HG03460 (cell line): ENCODE results near the gene PIP4K2B.
A peak's percentile ranks its signal among the peaks of the same experiment; 100 is the strongest.
"Not testable (repeated sequence)": the region's sequence is repeated elsewhere in the genome, so short reads cannot be mapped to it uniquely, and the experiment has no call there.

ENCODE experiments used
- ATAC-seq: cut with Tn5 transposase; IDR thresholded peaks from one replicate; pipeline ENCODE4 v1.9.1; 2021; ENCODE audit not compliant: unreplicated experiment

PIP4K2B gene

DNA sequence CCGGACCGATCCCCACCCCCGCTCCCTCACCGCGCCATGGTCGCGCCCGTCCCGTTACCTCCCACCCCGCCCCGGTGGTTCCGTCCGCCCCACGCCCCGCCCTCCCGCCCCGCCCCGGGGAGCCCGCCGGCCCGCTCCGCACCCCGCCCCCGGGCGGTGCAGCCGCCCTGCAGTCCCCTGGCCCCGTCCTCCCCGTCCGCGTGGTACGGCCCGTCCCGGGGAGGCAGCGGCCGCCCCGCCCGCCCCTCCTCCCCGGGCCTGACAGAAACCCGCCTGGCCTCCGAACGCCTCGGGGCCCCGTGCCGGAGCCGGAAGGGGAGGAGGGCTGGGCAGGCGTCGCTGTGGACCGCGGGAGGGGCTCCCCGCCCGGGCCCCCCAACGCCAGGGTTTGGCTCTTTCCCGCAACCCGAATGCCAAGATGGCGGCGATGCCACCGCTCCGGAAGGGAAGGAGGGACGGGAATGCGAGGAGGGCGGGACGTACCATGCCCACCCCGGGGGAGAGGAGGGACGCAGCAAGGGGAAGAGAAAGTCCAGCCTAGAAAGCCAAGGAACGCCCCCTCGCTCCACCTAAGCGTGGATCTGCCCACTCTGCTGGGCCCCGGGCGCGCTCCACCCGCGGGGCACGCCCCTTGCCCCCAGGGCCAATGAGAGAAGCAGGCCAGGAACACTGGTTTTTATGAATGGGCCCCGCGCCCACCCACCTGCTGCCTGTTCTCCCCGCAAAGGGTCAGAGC, at the start of gene PIP4K2B:
Gene PIP4K2B, minus strand, starts transcription at position 56 of the 736 bp plus-strand sequence. CDS start 132 bp downstream, outside the sequence.
- peak; percentile 73 for ATAC-seq

DNA sequence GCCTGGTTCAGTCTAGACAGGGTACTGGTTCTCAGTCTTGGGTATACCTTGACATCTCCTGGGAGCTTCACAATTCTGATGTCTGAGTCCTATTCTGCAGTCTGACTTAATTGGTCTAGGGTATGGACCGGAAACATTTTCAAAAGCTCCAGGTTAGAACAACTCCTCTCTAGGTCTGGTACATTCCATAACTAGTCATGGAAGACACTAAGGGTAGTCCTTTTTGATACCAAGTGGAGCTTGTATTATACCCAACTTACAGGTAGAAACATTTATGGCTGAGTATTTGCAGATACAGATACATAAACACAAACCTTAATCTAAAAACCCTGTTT, 49.2 kb upstream of the PIP4K2B start:
- ATAC-seq = no peak

DNA sequence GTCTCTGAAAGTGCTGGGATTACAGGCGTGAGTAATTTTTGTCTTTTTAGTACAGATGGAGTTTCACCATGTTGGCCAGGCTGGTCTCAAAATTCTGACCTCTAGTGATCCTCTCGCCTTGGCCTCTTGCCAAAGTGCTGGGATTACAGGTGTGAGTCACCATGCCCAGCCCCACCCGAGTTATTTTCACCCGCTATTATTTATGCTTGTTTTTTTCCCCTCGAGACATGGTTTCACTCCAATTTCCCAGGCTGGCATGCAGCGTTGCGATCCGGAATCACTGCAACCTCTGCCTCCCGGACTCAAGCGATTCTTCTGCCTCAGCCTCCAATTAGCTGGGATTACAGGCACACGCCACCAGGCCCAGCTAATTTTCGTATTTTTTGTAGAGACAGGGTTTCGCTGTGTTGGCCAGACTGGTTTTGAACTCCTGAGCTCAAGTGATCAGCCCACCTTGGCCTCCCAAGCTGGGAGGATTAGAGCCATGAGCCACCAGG, 45.0 kb upstream of the PIP4K2B start:
- ATAC-seq = no peak

DNA sequence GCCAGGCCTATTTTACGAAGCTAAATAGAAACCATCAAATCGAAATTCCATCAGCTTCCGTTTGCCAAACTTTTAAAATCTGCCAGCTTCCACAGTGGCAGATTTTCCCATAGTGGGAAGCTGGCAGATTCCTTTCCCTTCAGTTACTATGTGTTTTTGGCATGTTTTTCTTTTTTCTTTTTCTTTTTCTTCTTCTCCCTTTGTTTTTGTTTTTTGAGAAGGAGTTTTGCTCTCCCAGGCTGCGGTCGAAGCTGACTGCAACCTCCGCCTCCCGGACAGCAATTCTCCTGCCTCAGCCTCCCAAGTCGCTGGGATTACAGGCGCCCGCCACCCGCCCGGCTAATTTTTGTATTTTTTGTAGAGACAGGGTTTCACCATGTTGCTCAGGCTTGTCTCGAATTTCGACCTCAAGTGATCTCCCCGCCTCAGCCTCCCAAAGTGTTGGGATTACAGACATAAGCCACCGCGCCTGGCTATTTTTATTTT, 26.4 kb upstream of the PIP4K2B start:
- ATAC-seq = no peak

DNA sequence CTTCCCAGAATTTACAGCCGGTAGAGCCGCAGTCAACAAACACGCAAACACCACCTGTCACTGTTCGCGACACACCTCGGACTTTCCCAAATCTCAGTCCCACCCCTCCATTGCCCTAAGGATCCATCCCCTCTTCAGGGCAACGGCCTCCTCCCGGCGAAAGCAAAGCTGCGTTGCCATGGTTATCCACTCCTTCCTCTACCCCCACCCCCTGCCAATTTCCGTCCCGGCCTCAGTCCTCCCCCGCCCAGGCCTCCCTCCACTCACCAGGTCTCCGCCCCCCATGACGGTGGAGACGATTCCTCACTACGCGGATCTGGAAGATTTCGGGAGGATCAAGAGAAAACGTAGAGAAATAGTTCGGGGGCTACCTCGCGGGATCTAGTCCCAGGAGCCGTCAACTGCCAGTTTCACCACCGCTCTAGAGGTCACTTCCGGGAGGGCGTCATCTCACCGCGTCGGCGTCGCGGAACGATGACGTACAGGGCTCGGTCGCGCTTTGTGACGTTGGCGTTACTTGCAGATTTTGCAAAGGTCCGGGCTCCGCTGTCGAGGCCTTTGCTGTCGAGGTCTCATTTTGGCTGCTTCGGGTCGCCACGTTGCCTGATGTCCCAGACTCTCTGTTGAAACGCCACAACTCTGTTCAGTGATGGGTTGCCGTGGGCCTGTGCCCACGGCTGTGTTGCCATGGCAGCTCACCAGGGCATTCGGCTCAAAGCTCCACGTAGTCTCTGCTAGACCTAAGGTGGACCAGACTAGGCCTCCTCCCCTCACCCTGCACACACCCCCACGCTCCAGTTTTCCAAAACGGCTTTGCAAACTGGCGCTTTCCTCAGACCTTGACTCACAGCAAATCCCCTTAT, 25.8 kb upstream of the PIP4K2B start, which contains the start of gene CWC25:
Gene CWC25, minus strand, starts transcription at position 423 of the 863 bp plus-strand sequence. Its CDS starts 138 bp downstream, at position 285.
- peak; percentile 72 for ATAC-seq

DNA sequence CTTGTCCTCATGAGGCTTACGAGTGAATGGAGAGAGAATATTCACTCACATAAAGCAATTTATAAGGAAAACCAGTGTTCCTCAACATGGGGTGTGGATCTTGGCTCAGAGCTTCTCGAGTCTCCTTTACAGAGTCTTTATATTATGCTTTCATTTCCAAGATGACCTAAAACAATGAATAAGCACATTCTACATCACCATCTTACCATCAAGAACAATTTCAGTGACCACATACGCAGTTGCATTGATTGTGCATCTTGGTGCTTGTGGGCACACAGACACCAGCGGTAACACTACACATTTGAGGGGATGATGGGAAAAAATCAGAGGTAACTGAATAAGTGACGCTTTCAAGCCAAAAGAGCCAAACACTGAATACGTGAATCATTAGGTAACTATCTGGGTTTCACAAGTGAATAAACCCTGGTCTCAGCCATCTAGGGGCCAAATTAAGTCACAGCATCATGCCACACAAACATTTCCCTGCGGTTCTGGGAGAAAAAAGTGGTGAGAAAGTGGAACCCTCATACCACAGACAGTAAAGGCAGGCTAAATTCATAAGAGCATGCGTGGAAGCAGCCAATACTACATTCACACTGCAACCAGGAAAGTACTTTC, 16.3 kb upstream of the PIP4K2B start:
- ATAC-seq = no peak

DNA sequence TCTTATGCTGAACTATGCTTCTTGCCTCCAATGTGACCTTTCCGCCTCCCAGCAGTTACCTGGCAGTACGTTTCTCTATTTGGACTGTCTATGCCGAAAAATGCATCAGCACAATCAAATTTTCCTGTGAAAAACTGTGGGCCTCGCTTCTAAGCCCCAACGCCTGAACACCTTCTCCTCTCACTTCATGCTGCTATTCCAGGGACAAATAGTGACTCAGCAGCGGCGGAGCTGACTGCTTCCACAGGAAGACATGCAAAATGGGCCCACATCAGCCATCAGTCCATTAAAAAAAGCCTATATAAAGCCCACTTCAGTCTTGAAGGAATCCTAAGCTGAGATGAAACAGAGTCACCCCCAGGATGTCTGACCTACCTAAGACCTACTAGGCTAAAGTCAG, 10.5 kb upstream of the PIP4K2B start:
- ATAC-seq = no peak

DNA sequence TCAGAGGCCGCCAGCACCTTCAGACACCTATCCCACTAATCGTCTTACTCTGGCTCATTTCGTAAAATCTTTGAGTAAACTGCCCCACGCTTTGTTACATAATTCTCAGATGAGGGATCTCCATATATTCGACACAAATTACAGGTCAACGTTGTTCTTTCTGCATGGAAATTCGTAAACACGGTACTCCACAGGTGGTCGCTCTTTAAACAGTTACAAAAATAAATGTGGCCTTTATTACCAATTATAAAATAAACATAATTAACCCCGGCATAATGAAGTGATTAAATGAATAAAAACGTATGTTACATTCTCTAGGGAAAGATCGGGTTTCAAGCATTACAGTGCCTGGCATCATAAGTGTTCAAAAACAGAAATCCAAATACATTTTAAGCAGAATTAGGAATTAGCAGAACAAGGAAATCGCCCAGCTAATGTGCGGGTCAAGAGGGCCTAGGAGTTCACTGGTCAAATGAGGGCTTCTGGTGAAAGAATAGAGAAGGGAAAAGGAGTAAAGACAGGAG, 943 bp upstream of the PIP4K2B start:
- ATAC-seq = no peak

DNA sequence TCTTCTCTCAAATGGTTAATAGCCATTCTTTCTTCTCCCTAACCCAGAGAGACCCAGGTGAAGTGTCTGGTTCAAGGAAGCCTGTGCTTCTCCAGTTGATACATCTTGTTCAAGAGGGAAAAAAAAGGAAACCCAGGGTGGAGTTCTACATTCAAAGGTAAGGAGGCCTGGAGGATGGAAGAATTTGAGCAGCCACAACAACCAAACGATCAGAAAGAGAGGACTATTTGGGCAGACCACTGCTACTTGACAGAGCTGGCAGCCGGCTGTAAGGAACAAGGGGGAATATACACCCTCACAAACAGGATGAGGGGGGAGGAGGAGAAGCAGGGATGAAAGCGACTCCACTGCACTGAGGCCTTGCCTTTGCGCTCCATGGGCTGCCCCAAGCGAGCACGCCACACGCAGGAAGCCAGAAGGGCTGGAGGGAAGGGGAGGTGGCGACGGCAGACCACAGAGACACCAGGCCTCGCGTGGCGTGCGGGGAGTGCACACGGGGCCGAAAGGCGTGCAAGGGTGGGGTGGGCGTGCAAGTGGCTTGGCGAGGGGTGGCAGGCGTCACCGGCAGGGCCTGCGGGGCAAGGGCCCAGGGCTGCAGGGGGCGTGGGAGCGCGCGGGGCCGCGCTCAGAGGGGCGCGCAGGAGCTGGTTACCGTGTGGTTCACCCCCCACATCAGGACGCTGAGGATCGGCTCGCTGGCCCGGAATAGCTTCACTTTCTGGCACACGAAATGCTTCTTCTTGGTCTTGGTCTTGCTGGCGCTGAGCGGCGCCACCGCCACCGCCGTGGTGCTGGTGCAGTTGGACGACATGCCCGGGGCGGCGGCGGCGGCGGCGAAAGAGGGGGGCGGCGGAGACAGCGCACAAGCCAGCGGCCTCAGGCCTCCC, 499 bp downstream of the PIP4K2B start:
- ATAC-seq = peak; percentile 28

DNA sequence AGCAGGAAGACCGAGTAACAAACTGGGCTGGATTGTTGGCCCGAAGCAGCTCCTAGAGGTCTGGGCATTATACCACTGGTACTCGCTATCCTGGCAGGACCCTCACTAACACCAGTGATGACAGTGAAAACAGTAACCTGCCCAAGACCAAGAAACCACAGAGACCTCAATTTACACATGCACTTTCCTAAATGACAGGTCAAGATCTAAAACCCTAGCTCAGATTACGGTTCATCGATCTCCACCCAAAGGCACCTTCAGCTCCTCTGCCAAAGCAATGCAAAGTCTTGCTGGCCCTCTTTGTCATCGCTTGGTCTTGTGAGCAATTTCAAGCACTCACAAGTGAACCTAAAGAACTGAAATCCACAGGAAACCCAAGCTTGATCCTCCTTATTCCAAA, 1.5 kb downstream of the PIP4K2B start:
- ATAC-seq = no peak

DNA sequence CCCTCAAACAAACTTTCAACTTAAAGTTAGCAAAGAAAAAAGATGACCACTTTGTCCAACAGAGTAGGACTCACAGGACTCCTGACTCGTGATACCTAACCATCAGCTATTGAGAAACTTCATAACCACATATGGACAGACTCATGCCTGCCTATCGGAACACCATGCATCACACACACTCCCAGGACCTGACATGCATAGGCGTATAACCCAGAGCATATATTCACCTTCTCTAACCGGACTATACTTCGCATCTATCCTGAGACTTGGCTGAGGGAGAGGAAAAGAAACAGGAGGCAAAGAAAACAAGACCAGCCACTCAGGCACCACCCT, 2.2 kb downstream of the PIP4K2B start:
- ATAC-seq = no peak

DNA sequence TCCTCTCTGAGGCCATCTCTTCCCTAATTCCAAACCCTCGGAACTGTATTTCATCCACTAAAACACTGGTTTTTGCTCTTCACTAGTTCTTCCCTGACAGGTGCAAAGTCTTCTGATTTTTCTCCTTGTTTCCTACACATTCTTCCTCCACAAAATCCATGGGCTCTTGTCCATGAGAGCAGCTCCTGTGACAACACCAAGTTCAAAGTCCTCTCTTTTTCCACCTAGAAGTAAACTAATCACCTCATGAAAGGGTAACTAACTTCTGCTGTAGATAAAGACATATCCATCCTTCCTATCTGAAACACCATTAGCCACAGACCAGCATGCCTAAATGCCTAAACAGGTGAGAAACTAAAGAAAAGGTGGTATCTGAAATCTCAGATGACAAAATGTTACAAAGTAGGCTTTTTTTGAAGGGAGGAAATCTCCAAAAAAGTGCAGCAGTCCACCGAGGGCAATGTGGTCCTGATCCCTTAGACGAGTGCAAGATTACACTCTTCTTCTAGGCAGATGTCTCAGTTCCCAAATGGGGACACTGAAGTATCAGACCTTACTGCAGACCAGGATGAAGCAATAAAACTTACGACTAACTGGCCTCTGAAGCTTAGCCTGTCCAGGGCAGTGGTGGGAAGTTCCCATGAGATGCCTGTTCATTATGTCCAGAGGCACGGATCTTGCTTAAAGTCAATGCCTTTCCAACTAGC, 2.8 kb downstream of the PIP4K2B start:
- ATAC-seq = no peak

DNA sequence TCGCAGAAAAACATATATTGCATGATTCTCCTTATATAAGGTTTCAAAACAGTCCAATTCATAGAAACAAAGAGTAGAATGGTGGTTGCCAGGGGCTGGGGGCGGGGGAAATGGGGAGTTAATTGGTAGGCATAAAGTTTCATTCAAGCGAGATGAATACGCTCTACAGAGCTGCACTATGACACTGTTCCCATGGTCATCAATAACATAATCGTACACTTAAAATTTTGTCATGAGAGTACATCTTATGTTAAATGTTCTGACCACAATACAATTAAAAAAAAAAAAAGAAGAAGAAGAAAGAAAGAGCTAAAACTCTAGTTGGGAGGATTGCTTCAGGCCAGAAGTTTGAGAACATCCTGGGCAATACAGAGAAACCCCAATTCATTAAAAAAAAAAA, 5.1 kb downstream of the PIP4K2B start:
- ATAC-seq = no peak

DNA sequence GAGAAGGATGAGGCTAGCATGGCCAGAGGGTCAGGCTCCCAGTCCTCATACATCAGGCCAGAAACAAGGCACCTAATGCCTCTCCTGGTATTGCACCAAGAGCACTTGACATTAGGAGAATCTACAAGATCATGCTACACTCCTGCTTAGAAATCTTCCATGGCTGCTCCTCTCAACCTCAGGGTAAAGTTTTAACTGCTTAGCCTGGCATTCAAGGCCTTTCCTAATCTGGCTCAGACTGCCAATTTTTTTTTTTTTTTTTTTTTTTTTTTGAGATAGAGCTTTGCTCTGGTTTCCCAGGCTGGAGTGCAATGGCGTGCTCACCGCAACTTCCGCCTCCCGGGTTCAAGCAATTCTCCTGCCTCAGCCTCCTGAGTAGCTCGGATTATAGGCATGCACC, 8.2 kb downstream of the PIP4K2B start:
- ATAC-seq = no peak

DNA sequence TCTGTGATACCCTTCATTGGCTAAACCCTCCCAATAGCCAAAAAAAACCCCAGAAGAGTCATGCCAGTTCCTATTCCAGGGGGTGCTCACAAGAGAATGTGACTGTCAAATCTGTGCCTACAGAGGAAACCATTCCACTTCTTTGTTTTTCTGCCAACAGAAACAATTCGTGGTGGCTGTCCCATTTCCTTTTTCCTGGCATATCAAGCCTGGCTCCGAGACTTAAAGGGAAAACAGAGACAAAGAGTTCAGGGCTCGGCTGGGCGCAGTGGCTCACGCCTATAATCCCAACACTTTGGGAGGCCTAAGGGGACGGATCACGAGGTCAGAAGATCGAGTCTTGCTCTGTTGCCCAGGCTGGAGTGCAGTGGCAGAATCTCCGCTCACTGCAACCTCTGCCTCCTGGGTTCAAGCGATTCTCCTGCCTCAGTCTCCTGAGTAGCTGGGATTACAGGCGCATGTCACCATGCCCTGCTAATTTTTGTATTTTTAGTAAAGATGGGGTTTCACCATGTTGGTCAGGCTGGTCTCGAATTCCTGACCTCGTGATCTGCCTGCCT, 9.1 kb downstream of the PIP4K2B start:
- ATAC-seq = not testable (repeated sequence)

DNA sequence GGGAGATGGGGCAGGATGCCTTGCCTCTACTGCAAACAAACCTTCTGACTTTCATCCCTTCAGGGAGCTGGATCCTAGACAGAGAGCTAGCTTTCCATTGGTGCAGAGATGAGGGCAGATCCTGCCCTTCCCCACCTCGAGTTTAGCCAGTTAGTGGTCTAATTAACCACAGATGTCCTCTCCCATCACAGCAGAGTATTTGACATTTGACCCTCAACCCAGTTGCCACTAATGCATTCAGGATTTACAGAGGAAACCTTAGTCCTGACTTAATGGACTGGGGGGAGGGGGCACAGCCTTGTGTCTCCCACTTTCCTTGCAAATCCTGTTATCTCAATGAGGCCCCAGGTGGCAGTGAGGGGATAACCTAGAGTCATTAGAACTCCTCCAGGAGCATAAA, 10.2 kb downstream of the PIP4K2B start:
- ATAC-seq = no peak

DNA sequence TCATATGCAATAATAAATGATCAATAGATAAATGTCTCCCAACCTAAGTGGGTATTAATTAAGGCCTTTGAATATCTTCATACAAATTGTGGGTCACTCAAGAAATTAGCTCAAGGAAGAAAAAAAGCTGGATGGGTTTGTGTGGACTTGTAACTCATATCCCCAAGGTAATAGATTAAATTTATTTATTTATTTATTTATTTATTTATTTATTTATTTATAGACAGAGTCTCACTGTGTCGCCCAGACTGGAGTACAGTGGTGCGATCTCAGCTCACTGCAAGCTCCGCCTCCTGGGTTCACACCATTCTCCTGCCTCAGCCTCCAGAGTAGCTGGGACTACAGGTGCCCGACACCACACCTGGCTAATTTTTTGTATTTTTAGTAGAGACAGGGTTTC, 11.4 kb downstream of the PIP4K2B start:
- not testable (repeated sequence) for ATAC-seq

DNA sequence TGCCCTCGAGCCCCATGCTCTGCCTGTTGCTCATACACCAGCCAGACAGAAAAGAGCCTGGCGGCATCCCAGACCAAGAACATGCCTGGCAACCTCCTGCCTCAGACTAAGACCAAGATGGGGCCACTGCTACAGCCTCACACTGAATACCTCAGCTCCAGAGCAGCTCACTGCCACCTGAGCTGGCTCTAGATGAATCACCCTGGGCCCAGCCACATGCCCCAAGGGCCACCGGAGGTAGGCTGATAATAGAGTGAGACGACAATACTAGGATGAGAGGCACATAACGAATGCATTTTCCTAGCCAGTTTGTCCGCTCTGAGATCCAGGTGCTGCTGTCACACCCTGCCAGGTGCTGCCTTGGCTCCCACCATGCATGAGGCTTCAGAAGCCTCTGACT, 13.0 kb downstream of the PIP4K2B start:
- no peak for ATAC-seq

DNA sequence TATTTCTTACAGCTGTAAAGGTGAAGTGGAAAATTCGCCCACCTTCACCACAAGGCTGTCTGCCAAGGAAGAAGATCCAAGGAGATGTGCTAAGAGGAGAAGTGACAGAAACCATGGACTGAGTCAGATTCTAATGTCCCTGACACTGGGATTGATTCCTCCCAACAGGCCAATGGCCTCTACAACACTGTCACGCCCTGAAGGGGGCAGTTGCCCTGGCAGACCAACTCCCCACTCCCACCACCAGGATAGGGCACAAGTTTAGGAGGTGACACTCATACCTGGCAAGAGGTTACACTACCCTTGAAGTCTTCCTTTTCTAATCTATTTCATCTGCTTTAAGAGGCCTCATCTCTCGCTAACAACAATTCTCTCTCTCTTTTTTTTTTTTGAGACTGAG, 16.1 kb downstream of the PIP4K2B start:
- ATAC-seq = no peak
